GM21447 (cell line): ENCODE measurements around the gene MOV10.

ENCODE experiments used
- ATAC-seq: cut with Tn5 transposase; IDR thresholded peaks from one replicate; pipeline ENCODE4 v1.9.1; 2021; ENCODE audit not compliant: unreplicated experiment

MOV10 gene

GRCh38 chr1:112729909-112730308 lies 55.5 kb downstream of the MOV10 start:
- no peak for ATAC-seq

DNA sequence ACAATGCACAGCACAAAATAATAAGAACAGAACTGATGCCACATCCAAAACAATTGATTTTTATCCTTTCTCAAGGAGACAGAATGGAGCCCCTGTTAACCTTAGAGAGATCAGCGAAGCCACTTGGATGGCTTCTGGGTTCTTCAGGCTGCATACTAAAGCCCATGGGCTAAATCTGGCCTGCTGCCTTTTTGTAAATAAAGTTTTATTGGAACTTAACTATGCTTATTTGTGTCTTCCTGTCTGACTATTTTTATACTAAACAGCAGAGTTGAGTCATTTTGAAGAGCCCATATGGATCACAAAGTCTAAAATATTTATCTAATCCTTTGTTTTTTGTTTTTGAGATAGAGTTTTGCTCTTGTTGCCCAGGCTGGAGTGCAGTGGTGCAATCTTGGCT lies 57.0 kb downstream of the MOV10 start:
- ATAC-seq, result no peak

- ATAC-seq, result no peak
Observed at GRCh38 chr1:112735752-112736151, 61.3 kb downstream of the MOV10 start.

GRCh38 chr1:112737573-112737972 lies 63.1 kb downstream of the MOV10 start:
- ATAC-seq, result no peak

DNA sequence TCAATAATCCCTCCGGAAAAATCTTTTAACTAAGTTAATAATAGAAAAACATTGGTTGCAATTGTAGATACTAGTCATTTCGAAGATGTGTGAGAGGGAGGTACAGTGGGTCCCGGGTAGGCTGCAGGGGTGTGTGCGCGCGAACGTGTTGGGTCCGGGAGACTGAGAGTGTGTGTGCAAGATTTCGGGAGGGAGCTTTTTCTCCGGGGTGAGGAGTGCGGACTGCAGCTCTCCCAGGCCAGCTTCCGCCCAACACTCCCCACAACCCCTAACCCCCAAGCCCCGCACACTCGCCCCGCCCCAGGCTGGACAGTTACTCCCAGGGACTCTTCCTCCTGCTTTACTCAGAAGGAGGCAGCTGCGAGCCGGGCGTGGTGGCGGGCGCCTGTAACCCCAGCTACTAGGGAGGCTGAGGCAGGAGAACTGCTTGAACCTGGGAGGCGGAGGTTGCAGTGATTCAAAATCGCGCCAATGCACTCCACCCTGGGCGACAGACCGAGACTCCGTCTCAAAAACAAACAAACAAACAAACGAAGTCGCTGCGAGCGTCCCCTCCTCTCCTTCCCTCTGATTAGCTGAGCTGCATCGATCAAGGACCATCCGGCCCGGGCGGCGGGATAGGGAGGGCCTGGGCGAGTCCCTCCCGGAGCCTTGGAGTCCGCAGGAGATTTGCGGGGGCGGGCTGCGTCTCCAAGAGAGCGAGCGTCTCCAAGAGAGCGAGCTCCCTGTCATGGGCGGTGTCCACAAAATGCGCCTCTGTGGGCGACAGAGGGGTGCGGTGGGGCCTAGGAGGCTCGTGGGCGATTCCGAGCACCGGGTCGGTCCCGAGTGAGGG lies 68.9 kb downstream of the MOV10 start:
- no peak for ATAC-seq

DNA sequence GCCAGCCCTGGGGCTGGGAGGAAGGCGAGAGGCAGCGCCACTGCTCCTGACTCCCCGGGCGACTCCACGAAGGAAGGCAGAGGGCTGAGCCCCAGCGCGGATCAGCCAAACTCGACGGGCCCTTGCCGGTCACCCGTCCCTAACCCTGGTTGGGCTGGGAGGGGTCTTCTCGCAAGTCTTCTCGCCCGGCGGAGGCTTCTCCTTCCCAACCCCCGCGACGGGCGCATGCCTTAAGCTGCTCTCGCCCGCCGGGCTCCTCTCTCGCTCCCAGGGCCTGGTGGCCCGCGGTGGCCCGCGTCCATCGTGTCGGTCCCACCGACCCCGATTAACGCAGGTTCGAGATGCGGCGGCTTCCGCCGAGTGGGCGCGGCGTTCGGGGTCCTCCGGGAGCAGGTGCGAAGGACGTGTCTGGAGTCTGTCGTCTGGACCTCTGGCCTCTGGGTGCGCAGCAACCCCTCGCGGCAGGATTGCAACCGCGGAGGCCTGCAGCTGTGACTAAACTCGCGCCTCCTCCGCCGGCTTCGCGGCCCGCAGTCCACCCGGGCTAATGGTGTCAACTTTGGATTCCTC lies 69.6 kb downstream of the MOV10 start:
- ATAC-seq, result no peak

GRCh38 chr1:112748396-112748795 lies 73.9 kb downstream of the MOV10 start:
- ATAC-seq, result no peak
